ENCODE data around the gene COL6A1.

COL6A1 gene

GRCh38 chr21:45941717-45942546 is 39.6 kb upstream of the COL6A1 start:
- Histone ChIP-seq H3K27ac (no peak overlapping the region), H3K27me3 (ENCODE audit: control insufficient read depth, insufficient read depth, low read length) (no peaks in the 10 kb centered on the region), H3K36me3 (ENCODE audit: control insufficient read depth, insufficient read depth, low read length) (no peaks in the 10 kb centered on the region), H2AFZ (no peak overlapping the region), H3K4me3 (ENCODE audit: low read depth, low read length) (no peak overlapping the region), H3K9me3 (ENCODE audit: control insufficient read depth, low read length) (no peaks in the 10 kb centered on the region), H3K79me2 (no peaks in the 10 kb centered on the region), H3K4me1 (no peaks in the 10 kb centered on the region), H3K9ac (no peak overlapping the region), H3K4me2 (ENCODE audit: low read length) (no peak overlapping the region)
- no peak for TF ChIP-seq CTCF (IDR thresholded peaks at IDR 0.05)

- Histone ChIP-seq H3K4me3 (ENCODE audit: low read depth, low read length) (no peak overlapping the region), H3K4me1 (no peaks in the 10 kb centered on the region), H3K9me3 (ENCODE audit: control insufficient read depth, low read length) (no peaks in the 10 kb centered on the region), H3K4me2 (ENCODE audit: low read length) (no peak overlapping the region), H3K27ac (no peak overlapping the region), H3K9ac (no peak overlapping the region), H3K79me2 (no peaks in the 10 kb centered on the region), H3K27me3 (ENCODE audit: control insufficient read depth, insufficient read depth, low read length) (no peaks in the 10 kb centered on the region), H2AFZ (no peak overlapping the region), H3K36me3 (ENCODE audit: control insufficient read depth, insufficient read depth, low read length) (no peaks in the 10 kb centered on the region)
- no peak for TF ChIP-seq CTCF (IDR thresholded peaks at IDR 0.05)
Measured at GRCh38 chr21:45942755-45943629, 38.6 kb upstream of the COL6A1 start.

GRCh38 chr21:45943630-45944540 is 37.7 kb upstream of the COL6A1 start:
- Histone ChIP-seq H3K4me1 (no peaks in the 10 kb centered on the region), H3K9ac (no peak overlapping the region), H3K9me3 (ENCODE audit: control insufficient read depth, low read length) (no peaks in the 10 kb centered on the region), H3K27me3 (ENCODE audit: control insufficient read depth, insufficient read depth, low read length) (no peaks in the 10 kb centered on the region), H3K27ac (no peak overlapping the region), H3K79me2 (no peaks in the 10 kb centered on the region), H3K4me3 (ENCODE audit: low read depth, low read length) (no peak overlapping the region), H3K4me2 (ENCODE audit: low read length) (no peak overlapping the region), H2AFZ (no peak overlapping the region), H3K36me3 (ENCODE audit: control insufficient read depth, insufficient read depth, low read length) (no peaks in the 10 kb centered on the region)
- TF ChIP-seq CTCF (IDR thresholded peaks at IDR 0.05), result no peak

GRCh38 chr21:45944601-45945000 is 37.0 kb upstream of the COL6A1 start:
- H2AFZ ChIP-seq, result no peak overlapping the region
- no peak overlapping the region for H3K4me2 ChIP-seq (ENCODE audit: low read length)
- no peaks in the 10 kb centered on the region for H3K9me3 ChIP-seq (ENCODE audit: control insufficient read depth, low read length)
- H3K4me3 ChIP-seq (ENCODE audit: low read depth, low read length), result no peak overlapping the region
- H3K4me1 ChIP-seq, result no peaks in the 10 kb centered on the region
- no peaks in the 10 kb centered on the region for H3K27me3 ChIP-seq (ENCODE audit: control insufficient read depth, insufficient read depth, low read length)
- no peak overlapping the region for H3K9ac ChIP-seq
- no peak overlapping the region for H3K27ac ChIP-seq
- no peak for TF ChIP-seq CTCF (IDR thresholded peaks at IDR 0.05)
- no peaks in the 10 kb centered on the region for H3K36me3 ChIP-seq (ENCODE audit: control insufficient read depth, insufficient read depth, low read length)
- no peaks in the 10 kb centered on the region for H3K79me2 ChIP-seq
